ENCODE measurements around the gene ZNF521.

The ZNF521 gene

DNA sequence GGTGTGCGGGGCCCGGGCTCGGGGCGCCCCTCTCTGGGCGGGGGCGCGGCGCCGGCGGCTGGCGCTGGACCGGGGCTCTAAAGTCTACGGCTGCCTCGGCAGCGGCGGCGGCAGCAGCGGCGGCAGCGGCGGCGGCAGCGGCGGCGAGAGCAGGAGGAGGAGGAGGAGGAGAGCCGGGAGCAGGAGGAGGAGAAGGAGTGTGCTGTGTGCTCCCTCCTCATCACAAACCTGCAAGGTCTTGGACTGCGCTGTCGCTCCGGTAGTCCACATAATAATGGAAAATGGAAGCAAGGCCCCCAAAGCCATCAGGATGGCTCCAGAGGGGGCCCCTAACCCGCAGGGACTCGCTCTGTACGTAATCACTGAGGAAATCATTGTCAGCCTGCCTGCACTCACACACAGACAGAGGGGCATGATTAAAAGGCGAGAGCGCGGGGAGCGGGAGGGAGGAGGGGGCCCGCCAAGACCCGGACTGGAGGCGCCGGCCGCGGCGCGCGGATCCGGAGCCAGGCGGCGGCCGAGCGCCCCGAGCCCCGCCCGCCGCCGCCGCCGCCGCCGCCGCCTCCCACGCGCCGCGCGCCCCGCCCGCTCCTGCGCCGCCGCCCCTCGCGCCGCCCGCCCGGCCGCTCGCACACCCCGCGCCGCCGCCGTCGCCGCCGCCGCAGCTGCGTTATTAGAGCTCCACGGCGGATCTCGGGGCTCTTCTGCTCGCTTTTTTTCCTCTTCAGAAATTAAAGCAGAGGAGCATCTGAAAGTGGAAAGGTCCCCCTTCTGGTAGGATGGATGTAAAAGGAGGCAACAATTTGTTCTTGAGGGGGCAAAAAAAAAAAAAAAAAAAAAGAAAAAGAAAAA lies at the start of gene ZNF521:
ZNF521 (minus strand) TSS at position 390 of the 852 bp plus-strand sequence. CDS start 1,220 bp downstream, outside the sequence.
- DNase-seq (ENCODE audit: low spot score), result peak; percentile 38

DNA sequence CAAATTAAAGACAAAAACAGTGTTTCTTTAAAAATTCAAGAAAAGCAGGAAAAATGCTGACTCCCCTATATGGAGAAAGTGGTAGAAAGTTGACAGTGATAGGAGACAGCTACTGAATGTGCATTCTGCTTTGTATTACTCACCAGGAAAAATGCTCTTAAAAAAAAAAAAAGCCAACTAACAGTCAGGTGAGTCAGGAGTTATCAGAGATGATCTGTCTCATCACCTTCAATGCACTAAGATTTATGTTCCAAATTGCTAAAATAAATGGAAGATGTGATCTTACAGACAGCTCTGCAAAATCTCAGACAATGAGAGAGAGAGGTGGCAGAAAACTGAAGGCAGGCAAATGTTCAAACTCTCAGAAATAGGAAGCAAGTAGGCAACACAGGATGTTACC lies 47.6 kb upstream of the ZNF521 start:
- no peak for DNase-seq (ENCODE audit: low spot score)

DNA sequence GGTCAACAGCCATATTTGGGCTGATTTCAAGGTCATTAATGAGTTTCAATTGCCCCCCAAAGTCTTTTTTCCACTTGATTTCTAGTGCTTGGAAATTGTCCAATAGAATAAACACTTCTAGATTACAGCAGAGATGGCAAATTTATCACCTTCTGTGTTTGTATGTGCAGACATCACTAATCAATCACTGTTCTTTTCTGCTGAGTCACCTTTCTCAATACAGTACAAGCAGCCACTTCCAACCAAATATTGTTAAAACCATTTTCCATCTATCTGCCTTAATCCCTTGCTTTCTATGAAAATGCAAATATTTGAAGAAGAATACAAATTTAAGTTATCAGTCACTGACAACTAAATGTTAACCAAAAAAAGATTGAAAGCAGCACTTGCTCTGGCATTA lies 40.2 kb upstream of the ZNF521 start:
- DNase-seq (ENCODE audit: low spot score), result no peak

DNA sequence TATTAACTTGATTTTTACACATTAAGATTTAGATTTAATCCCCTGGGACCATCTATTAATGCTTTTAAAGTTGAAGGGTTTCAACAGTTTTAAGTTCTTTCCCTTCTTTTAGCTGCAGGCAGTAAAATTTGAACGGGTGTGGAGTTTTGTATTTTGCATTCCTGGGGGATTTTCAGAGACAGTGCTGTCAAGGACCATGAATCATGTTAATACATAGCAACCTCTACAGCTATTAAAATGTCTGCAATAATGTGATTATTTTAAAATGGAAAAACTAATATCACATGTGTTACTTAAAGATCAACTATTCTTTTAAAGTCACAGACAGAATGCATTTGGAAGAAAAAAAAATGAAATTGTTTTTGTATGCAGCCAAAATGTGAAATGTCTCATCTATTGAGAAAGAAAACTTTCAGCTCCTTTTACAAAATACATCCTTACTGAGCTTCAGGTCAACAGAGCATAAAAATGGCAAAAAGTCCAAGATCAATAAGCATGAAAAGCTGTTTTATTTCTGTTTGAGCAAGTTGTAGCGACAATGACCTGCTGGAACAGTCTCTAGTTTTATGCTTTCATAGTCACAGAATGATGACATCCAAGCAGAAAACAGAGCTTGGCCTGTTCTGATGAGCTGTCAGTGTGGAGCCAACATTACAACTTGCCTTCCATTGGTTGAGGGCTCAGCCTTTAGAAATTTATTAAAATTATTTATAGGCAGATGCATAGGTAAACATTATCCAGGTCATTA lies 21.6 kb upstream of the ZNF521 start:
- no peak for DNase-seq (ENCODE audit: low spot score)

- DNase-seq (ENCODE audit: low spot score), result no peak
These were observed 18.4 kb upstream of the ZNF521 start for GRCh38 chr18:25370391-25370790.

- DNase-seq (ENCODE audit: low spot score), result no peak
These were observed 13.3 kb upstream of the ZNF521 start for GRCh38 chr18:25365242-25365641.

- no peak for DNase-seq (ENCODE audit: low spot score)
These were observed 12.8 kb upstream of the ZNF521 start for GRCh38 chr18:25364732-25365131.

- no peak for DNase-seq (ENCODE audit: low spot score)
These were observed 8.4 kb upstream of the ZNF521 start for GRCh38 chr18:25360301-25360899.

- no peak for DNase-seq (ENCODE audit: low spot score)
These were observed 1.1 kb upstream of the ZNF521 start for GRCh38 chr18:25353080-25353479.

- DNase-seq (ENCODE audit: low spot score), result no peak
These were observed 651 bp upstream of the ZNF521 start for GRCh38 chr18:25352629-25353005.

DNA sequence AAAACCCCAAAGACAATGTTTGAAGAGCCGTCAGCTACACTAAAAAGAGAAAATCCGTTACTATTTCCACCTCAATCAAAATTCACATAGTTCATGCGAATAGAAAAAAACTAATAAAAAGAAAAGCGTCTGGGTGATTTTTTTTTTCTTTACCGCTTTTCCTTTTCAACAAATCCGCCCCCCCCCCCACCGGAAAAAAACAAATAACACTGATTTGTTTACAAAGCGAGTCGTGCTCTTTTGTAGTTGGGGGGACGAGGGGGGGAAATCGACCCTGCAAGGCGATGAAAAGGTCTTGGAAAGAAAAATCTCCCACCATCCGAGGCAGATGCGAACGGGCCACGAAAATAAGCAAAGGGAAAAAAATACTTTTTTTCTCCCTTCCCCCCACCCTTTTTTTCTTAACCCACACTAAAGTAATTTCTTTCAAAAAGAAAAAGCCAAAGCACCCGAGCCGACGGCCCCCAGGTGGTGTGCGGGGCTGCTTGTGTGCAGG lies 638 bp downstream of the ZNF521 start:
- DNase-seq (ENCODE audit: low spot score), result no peak

DNA sequence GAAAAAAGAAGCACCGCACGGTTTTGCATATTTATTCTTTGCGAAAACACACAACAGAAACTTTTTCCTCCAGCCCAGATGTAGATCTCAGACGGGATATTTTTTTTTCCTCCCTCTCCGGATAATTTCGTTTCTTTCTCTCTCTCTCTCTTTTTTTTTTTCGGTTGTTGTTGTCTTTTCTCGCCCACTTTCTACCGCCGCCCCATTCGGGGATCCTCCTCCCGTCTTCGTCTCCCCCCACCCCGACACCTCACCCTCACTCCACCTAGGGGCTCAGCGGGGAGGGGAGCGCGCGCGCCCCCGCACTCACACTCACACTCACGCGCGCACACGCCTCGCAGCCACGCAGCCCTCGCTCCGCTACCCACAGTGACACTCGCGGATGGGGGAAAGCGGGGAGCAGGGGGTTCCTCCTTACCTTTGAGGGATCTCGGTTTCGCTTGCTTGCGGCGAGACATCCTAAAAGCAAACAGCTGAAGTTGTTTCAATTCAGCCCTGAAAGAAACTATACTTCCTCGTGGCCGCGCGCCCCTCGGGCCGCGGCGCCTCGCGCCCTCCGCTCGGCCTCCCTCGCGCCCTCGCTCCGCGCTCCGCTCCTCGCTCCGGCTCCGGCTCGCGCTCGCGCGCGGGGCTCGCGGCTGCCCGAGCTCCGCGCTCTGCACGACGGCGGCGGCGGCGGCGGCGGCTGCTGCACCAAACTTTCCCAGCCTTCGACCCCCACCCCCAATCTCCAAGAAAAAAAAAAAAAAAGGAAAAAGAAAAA lies 1.3 kb downstream of the ZNF521 start:
- no peak for DNase-seq (ENCODE audit: low spot score)

DNA sequence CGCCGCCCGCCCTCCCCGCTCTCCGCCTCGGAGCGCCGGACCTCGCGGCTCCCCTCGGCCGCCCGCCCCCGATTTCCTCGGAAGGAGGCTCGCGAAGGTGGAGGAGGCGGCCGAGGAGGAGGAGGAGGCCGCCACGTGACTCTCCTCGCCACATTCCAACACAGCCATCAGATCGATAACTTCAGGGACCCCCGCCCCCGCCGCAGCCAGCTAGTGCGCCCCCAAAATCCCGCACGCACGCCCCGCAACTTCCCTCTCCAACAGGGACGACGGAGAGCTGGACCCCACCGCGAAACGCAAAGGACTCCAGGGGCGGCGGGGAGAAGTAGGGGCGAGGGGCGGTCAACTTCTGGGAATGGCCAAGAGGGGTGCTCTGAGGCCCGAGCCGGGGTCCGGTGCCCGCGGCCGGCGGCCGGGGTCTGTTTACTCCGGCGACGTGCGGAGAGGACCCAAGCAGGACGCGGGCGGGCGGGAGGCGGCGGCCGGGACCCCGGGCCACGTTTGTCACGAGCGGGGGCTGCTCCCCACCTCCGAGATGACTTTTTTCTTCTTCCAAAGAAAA lies 2.0 kb downstream of the ZNF521 start:
- no peak for DNase-seq (ENCODE audit: low spot score)

- no peak for DNase-seq (ENCODE audit: low spot score)
These were observed 2.6 kb downstream of the ZNF521 start for GRCh38 chr18:25349131-25349925.

GRCh38 chr18:25348386-25349130 lies 3.4 kb downstream of the ZNF521 start:
- DNase-seq (ENCODE audit: low spot score), result no peak

DNA sequence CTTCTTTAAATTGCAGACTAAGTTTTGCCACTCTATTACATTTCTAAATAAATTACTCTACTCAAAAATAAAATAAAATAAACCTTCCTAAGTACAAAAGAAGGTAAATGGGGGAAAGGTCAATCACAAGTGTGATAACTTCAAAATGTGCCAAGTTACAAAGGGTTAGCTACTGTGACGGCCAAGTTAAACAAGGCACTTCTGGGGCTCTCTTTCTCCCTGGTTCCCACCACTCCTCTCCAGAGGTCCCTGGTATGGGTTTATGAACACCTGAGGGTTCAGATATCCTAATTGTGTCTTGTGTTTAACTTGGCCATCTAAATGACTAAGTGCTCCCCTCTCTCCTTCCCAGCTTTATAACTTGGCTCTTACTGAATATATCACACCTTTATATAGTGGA lies 5.4 kb downstream of the ZNF521 start:
- no peak for DNase-seq (ENCODE audit: low spot score)

- no peak for DNase-seq (ENCODE audit: low spot score)
These were observed 6.7 kb downstream of the ZNF521 start for GRCh38 chr18:25345081-25345866.

DNA sequence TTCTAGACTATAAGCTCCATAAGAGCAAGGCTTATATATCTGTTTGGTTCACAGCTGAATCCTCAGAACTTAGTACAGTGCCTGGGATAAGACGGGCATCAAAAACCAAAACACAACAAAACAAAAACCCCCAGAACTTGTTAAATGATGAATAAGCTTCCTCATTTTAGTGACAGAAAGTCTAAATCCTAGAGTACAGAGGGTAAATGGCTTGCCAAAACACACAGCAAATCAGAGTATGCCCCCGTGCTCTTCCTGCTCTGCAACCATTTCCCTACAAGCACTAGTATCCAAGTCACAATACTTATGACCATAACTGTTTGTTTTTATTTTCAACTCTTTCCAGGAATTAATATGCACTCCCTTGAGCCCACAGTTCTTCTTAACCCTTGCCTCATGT lies 10.1 kb downstream of the ZNF521 start:
- DNase-seq (ENCODE audit: low spot score), result no peak

GRCh38 chr18:25340762-25341161 lies 11.2 kb downstream of the ZNF521 start:
- no peak for DNase-seq (ENCODE audit: low spot score)
